ENCODE data around the gene CHORDC1.

The CHORDC1 gene

GRCh38 chr11:90235526-90235925, 12.7 kb upstream of the CHORDC1 start:
- no peak overlapping the region for H3K4me3 ChIP-seq (ENCODE audit: low read depth, low read length)
- no peak for TF ChIP-seq CTCF (IDR thresholded peaks at IDR 0.05; ENCODE audit: control insufficient read depth, extremely low read depth, insufficient read depth)
- DNase-seq (ENCODE audit: low read depth) = no peak

GRCh38 chr11:90234977-90235376, 12.1 kb upstream of the CHORDC1 start:
- H3K4me3 ChIP-seq (ENCODE audit: low read depth, low read length) = no peak overlapping the region
- DNase-seq (ENCODE audit: low read depth) = no peak
- no peak for TF ChIP-seq CTCF (IDR thresholded peaks at IDR 0.05; ENCODE audit: control insufficient read depth, extremely low read depth, insufficient read depth)

GRCh38 chr11:90229791-90230190, 6.9 kb upstream of the CHORDC1 start:
- H3K4me3 ChIP-seq (ENCODE audit: low read depth, low read length) = no peak overlapping the region
- TF ChIP-seq CTCF (IDR thresholded peaks at IDR 0.05; ENCODE audit: control insufficient read depth, extremely low read depth, insufficient read depth) = no peak
- no peak for DNase-seq (ENCODE audit: low read depth)

GRCh38 chr11:90228056-90228455, 5.2 kb upstream of the CHORDC1 start:
- H3K4me3 ChIP-seq (ENCODE audit: low read depth, low read length) = no peak overlapping the region
- no peak for TF ChIP-seq CTCF (IDR thresholded peaks at IDR 0.05; ENCODE audit: control insufficient read depth, extremely low read depth, insufficient read depth)
- DNase-seq (ENCODE audit: low read depth) = no peak

- no peak for DNase-seq (ENCODE audit: low read depth)
- TF ChIP-seq CTCF (IDR thresholded peaks at IDR 0.05; ENCODE audit: control insufficient read depth, extremely low read depth, insufficient read depth) = no peak
- peak overlapping the region; percentile 73 for H3K4me3 ChIP-seq (ENCODE audit: low read depth, low read length)
These were observed 368 bp upstream of the CHORDC1 start for GRCh38 chr11:90223248-90223585.

- H3K4me3 ChIP-seq (ENCODE audit: low read depth, low read length) = peak overlapping the region; percentile 73
- no peak for DNase-seq (ENCODE audit: low read depth)
- no peak for TF ChIP-seq CTCF (IDR thresholded peaks at IDR 0.05; ENCODE audit: control insufficient read depth, extremely low read depth, insufficient read depth)
These were observed 918 bp downstream of the CHORDC1 start for GRCh38 chr11:90221803-90222458.

GRCh38 chr11:90220391-90220790, 2.5 kb downstream of the CHORDC1 start:
- H3K4me3 ChIP-seq (ENCODE audit: low read depth, low read length) = peak overlapping the region; percentile 73
- no peak for DNase-seq (ENCODE audit: low read depth)
- no peak for TF ChIP-seq CTCF (IDR thresholded peaks at IDR 0.05; ENCODE audit: control insufficient read depth, extremely low read depth, insufficient read depth)
